Measurements from ENCODE around the gene KCNH1.
A peak's percentile ranks its signal among the peaks of the same experiment; 100 is the strongest.

KCNH1 gene

GRCh38 chr1:211133836-211134669 is at the start of gene KCNH1:
TSS of gene KCNH1 (minus strand) at chr1:211134148. CDS start at chr1:211133945, 203 bp downstream.
- DNase-seq (ENCODE audit: low spot score) = peak; percentile 24

- DNase-seq (ENCODE audit: low spot score) = no peak
Observed at GRCh38 chr1:211182746-211183145, 48.8 kb upstream of the KCNH1 start.

- DNase-seq (ENCODE audit: low spot score) = no peak
Observed at GRCh38 chr1:211174375-211174774, 40.4 kb upstream of the KCNH1 start.

- no peak for DNase-seq (ENCODE audit: low spot score)
Observed at GRCh38 chr1:211172657-211173056, 38.7 kb upstream of the KCNH1 start.

- no peak for DNase-seq (ENCODE audit: low spot score)
Observed at GRCh38 chr1:211169353-211169752, 35.4 kb upstream of the KCNH1 start.

- no peak for DNase-seq (ENCODE audit: low spot score)
Observed at GRCh38 chr1:211158866-211159265, 24.9 kb upstream of the KCNH1 start.

GRCh38 chr1:211155040-211155439 is 21.1 kb upstream of the KCNH1 start:
- no peak for DNase-seq (ENCODE audit: low spot score)

- no peak for DNase-seq (ENCODE audit: low spot score)
Observed at GRCh38 chr1:211153932-211154331, 20.0 kb upstream of the KCNH1 start.

GRCh38 chr1:211148366-211148765 is 14.4 kb upstream of the KCNH1 start:
- DNase-seq (ENCODE audit: low spot score) = no peak

- DNase-seq (ENCODE audit: low spot score) = no peak
Observed at GRCh38 chr1:211145944-211146343, 12.0 kb upstream of the KCNH1 start.

GRCh38 chr1:211135342-211135950 is 1.5 kb upstream of the KCNH1 start:
- no peak for DNase-seq (ENCODE audit: low spot score)

- no peak for DNase-seq (ENCODE audit: low spot score)
Observed at GRCh38 chr1:211133393-211133835, 534 bp downstream of the KCNH1 start.

- no peak for DNase-seq (ENCODE audit: low spot score)
Observed at GRCh38 chr1:211132721-211133392, 1.1 kb downstream of the KCNH1 start.

- no peak for DNase-seq (ENCODE audit: low spot score)
Observed at GRCh38 chr1:211129776-211130175, 4.2 kb downstream of the KCNH1 start.

GRCh38 chr1:211127166-211127565 is 6.8 kb downstream of the KCNH1 start:
- DNase-seq (ENCODE audit: low spot score) = no peak

- DNase-seq (ENCODE audit: low spot score) = no peak
Observed at GRCh38 chr1:211126622-211127021, 7.3 kb downstream of the KCNH1 start.

GRCh38 chr1:211118407-211119102 is 15.4 kb downstream of the KCNH1 start:
- no peak for DNase-seq (ENCODE audit: low spot score)

GRCh38 chr1:211114446-211114845 is 19.5 kb downstream of the KCNH1 start:
- DNase-seq (ENCODE audit: low spot score) = no peak

GRCh38 chr1:211113566-211113965 is 20.4 kb downstream of the KCNH1 start:
- no peak for DNase-seq (ENCODE audit: low spot score)

- no peak for DNase-seq (ENCODE audit: low spot score)
Observed at GRCh38 chr1:211111351-211111750, 22.6 kb downstream of the KCNH1 start.

GRCh38 chr1:211101481-211101880 is 32.5 kb downstream of the KCNH1 start:
- DNase-seq (ENCODE audit: low spot score) = no peak

- DNase-seq (ENCODE audit: low spot score) = no peak
Observed at GRCh38 chr1:211099393-211099792, 34.6 kb downstream of the KCNH1 start.

Data from hematopoietic multipotent progenitor cell treated with erythropoietin and hydrocortisone succinate and interleukin-3 and kit ligand, for 17 days (in vitro differentiated cells).